PC-9 (cell line): ENCODE data around the gene GNG7.

Source experiments
- EZH2 ChIP-seq: fragments of 200-600 bp; sonication (generic); IDR thresholded peaks from 2 replicates; pipeline ENCODE4 v1.8.0; 2017; ENCODE audit warnings: antibody characterized with exemption, low read depth
- TF ChIP-seq, protein P1 (sequence below): fragments of 200-600 bp; sonication (generic); conservative IDR thresholded peaks from 2 replicates; pipeline ENCODE4 v1.6.1; 2017; ENCODE audit warnings: mixed run types, antibody characterized with exemption, mild to moderate bottlenecking, moderate library complexity

DNA sequence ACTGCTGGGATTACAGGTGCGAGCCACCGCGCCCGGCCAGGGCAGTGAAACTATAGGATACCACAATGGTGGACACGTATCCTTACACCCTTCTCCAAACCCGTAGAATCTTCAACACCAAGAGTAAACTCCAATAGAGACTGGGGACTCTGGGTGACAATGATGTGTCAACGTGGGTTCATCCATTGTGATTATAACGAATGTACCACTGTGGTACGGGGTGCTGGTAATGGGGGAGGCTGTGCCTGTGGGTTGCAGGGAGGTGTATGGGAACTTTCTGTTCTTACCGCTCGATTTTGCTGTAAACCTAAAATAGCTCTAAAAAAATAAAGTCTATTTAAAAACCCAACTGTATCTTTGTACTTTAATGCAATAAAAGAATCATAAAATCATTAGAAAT is 11.6 kb downstream of the GNG7 start:
- TF ChIP-seq, protein P1, sequence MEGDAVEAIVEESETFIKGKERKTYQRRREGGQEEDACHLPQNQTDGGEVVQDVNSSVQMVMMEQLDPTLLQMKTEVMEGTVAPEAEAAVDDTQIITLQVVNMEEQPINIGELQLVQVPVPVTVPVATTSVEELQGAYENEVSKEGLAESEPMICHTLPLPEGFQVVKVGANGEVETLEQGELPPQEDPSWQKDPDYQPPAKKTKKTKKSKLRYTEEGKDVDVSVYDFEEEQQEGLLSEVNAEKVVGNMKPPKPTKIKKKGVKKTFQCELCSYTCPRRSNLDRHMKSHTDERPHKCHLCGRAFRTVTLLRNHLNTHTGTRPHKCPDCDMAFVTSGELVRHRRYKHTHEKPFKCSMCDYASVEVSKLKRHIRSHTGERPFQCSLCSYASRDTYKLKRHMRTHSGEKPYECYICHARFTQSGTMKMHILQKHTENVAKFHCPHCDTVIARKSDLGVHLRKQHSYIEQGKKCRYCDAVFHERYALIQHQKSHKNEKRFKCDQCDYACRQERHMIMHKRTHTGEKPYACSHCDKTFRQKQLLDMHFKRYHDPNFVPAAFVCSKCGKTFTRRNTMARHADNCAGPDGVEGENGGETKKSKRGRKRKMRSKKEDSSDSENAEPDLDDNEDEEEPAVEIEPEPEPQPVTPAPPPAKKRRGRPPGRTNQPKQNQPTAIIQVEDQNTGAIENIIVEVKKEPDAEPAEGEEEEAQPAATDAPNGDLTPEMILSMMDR: no peak
- TF ChIP-seq EZH2: no peak
